ENCODE data around the gene CXXC5. TPM values are rescaled to one million over a fixed set of nuclear protein-coding genes. Genes with fewer than 3 reads are reported as not detected.
"Not testable (repeated sequence)": the region's sequence is repeated elsewhere in the genome, so short reads cannot be mapped to it uniquely, and the experiment has no call there.

The CXXC5 gene
- 1 to 10 TPM; 1.3 to 2.0 TPM for total RNA-seq

DNA sequence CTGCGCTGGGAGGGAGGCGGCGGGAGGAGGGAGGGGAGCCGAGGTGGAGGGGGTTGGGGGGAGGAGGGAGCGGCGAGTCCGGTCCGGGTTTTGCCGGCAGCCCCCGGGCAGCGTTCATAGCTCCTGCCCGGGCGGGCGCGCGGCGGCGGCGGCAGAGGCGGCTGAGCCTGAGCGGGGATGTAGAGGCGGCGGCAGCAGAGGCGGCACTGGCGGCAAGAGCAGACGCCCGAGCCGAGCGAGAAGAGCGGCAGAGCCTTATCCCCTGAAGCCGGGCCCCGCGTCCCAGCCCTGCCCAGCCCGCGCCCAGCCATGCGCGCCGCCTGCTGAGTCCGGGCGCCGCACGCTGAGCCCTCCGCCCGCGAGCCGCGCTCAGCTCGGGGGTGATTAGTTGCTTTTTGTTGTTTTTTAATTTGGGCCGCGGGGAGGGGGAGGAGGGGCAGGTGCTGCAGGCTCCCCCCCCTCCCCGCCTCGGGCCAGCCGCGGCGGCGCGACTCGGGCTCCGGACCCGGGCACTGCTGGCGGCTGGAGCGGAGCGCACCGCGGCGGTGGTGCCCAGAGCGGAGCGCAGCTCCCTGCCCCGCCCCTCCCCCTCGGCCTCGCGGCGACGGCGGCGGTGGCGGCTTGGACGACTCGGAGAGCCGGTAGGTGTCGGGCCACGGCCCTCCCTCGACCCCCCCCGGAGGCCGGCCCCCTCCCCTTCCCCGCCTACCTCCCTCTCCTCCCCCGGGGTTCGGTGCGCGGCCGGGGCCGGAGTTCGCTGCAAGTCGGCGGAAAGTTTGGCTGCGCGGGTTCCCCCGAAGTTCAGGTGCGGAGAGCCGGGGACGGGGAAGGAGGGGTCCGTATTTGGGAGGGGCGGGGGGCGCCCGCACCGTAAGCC, at the start of gene CXXC5:
TSS of gene CXXC5 (plus strand) at position 145 of the 877 bp plus-strand sequence. CDS start 32,175 bp downstream, outside the sequence.
- Mint-ChIP-seq H3K27me3 (peaks cover 63% of the 10 kb centered on the region), H3K9me3 (no peaks in the 10 kb centered on the region), H3K4me3 (peak within 1 kb of the TSS; percentile 54), H3K27ac (no peak within 1 kb of the TSS), H3K36me3 (no peaks in the 10 kb centered on the region), H3K4me1 (peaks cover 47% of the 10 kb centered on the region)
- DNase-seq: peak; percentile 78

DNA sequence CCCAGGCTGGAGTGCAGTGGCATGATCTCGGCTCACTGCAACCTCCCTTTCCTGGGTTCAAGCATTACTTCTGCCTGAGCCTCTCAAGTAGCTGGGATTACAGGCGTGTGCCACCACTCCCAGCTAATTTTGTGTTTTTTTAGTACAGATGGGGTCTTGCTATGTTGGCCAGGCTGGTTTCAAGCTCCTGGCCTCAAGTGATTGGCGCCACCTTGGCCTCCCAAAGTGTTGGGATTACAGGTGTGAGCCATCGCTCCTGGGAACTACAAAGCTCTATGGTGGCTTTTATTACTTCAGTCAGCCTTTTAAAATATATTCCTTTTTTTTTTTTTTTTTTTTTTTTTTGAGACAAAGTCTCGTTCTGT, 49.6 kb upstream of the CXXC5 start:
- DNase-seq, H3K9me3 Mint-ChIP-seq, H3K27ac Mint-ChIP-seq, H3K27me3 Mint-ChIP-seq, H3K4me3 Mint-ChIP-seq: not testable (repeated sequence)
- peaks cover 27% of the 10 kb centered on the region for H3K36me3 Mint-ChIP-seq
- H3K4me1 Mint-ChIP-seq: peaks cover 19% of the 10 kb centered on the region

DNA sequence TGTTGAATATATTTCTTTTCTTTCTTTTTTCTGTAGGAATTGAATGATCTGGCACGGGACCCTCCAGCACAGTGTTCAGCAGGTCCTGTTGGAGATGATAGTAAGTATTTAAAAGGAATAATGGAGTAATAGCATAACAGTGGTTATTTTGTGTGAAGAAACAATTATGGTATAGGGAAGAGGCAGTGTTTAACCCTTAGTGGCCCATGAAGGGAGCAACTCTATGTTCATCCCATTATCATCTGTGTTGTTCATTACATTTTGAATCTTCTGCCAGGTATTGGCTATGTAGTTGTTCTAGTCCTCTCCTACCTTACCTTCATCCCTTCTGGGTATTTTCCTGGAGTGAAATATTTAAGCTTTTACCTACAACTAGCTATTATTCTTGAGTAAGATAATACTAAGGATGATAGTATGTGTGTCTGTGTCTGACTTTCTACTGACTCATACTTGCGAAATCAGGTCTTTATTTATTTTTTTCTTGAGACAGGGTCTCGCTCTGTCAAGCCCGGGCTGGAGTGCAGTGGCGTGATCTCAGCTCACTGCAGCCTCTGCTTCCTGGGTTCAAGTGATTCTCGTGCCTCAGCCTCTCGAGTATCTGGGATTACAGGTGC, 47.7 kb upstream of the CXXC5 start:
- Mint-ChIP-seq H3K27me3 (no peaks in the 10 kb centered on the region), H3K27ac (no peak overlapping the region), H3K36me3 (peaks cover 22% of the 10 kb centered on the region), H3K9me3 (peaks cover 2% of the 10 kb centered on the region), H3K4me1 (peaks cover 19% of the 10 kb centered on the region), H3K4me3 (no peak overlapping the region)
- DNase-seq: no peak

DNA sequence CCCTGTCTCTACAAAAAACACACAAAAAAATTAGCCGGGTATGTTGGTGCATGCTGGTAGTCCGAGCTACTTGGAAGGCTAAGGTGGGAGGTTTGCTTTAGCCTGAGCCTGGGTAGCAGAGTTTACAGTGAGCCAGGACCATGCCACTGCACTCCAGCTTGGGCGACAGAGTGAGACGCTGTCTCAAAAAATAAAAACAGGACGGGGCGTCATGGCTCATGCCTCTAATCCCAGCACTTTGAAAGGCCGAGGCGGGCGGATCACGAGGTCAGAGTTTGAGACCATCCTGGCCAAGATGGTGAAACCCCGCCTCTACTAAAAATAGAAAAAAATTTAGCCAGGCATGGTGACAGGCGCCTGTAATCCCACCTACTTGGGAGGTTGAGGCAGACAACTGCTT, 46.7 kb upstream of the CXXC5 start:
- Mint-ChIP-seq H3K9me3 (peaks cover 2% of the 10 kb centered on the region), H3K27me3 (no peaks in the 10 kb centered on the region), H3K4me3 (no peak overlapping the region), H3K36me3 (peaks cover 24% of the 10 kb centered on the region), H3K4me1 (peaks cover 18% of the 10 kb centered on the region), H3K27ac (no peak overlapping the region)
- DNase-seq: no peak

DNA sequence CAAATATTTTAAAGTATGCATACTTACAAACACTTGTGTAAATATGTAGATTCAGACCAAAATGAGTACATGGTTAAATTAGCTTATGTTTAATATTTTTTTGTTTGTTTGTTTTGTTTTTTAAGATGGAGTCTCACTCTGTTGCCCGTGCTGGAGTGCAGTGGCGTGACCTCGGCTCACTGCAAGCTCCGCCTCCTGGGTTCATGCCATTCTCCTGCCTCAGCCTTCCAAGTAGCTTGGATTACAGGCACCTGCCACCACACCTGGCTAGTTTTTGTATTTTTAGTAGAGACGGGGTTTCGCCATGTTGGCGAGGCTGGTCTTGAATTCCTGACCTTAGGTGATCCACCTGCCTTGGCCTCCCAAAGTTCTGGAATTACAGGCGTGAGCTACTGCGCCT, 46.2 kb upstream of the CXXC5 start:
- not testable (repeated sequence) for H3K27me3 Mint-ChIP-seq, H3K27ac Mint-ChIP-seq, H3K4me3 Mint-ChIP-seq, DNase-seq, H3K9me3 Mint-ChIP-seq
- H3K36me3 Mint-ChIP-seq: peaks cover 24% of the 10 kb centered on the region
- H3K4me1 Mint-ChIP-seq: peaks cover 19% of the 10 kb centered on the region

DNA sequence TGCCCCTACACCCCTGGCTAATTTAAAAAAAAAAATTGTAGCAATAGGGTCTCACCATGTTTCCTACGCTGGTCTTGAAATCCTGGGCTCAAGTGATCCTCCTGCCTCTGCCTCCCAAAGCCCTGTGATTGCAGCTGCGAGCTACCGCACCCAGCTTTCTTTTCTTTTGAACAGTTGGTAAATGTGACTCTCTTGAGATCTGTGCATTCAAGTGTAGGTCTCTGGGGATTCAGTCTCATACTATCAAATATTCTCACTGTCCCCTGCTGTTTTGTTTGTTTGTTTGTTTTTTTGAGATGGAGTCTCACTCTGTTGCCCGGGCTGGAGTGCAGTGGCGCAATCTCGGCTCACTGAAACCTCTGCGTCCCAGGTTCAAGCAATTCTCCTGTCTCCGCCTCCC, 42.3 kb upstream of the CXXC5 start:
- H3K4me3 Mint-ChIP-seq: no peak overlapping the region
- peaks cover 22% of the 10 kb centered on the region for H3K36me3 Mint-ChIP-seq
- no peaks in the 10 kb centered on the region for H3K9me3 Mint-ChIP-seq
- no peak for DNase-seq
- H3K27ac Mint-ChIP-seq: peak overlapping the region; percentile 76
- peaks cover 20% of the 10 kb centered on the region for H3K4me1 Mint-ChIP-seq
- H3K27me3 Mint-ChIP-seq: no peaks in the 10 kb centered on the region

DNA sequence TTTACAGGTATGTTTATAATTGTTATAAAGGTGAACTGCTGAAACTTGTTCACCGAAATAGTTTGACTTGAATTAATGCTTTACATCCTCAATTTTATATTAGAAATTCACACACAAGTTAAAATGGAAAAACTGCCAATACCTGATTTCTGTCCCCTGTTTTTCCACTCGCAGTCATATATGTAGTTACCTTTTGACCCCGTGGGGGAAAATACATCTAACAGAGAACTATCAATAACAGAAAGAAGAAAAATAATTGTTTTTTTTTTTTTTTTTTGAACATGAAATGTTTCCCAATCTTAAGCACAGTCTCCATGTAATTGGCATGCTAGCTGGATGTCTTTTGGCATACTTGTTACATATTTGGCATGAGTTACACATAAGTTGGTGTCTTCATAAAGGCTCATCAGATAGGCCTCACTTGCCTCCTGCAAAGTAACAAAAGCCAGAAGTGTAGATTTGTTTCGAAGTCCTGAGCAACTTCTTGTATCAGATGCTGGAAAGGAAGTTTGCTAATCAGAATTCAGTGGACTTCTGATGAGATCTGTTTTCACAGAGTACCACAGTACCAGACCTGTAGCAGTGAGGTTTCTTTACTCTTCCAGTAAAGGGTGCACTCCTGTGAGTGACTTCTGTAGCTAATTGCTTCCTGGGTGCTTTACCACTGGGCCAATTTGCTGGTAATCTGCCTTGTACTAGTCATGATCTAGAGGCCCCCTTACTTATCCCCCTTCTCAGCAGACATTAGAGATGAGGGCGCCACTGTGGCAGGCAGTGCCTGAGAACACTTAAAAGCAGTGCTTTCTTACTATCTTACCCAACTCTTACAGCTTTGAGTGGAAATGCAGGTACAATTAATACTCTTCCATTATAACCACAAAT, 36.2 kb upstream of the CXXC5 start:
- Mint-ChIP-seq H3K4me3 (no peak overlapping the region), H3K36me3 (peaks cover 15% of the 10 kb centered on the region), H3K27ac (peak overlapping the region; percentile 58), H3K27me3 (no peaks in the 10 kb centered on the region), H3K9me3 (no peaks in the 10 kb centered on the region), H3K4me1 (peaks cover 38% of the 10 kb centered on the region)
- no peak for DNase-seq

DNA sequence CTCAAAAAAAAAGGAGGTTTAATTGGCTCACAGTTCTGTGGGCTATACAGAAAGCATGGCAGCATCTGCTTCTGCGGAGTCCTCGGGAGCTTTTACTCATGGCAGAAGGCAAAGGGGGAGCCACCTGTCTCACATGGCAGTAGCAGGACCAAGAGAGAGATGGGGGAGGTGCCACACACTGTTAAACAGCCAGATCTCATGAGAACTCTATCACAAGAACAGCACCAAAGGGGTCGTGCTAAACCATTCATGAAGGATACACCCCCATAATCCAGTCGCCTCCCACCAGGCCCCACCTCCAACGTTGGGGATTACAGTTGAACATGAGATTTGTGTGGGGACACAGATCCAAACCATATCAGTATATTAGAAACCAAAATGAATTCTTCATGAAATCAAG, 28.3 kb upstream of the CXXC5 start:
- Mint-ChIP-seq H3K36me3 (peaks cover 22% of the 10 kb centered on the region), H3K27ac (peak overlapping the region; percentile 67), H3K4me3 (no peak overlapping the region), H3K4me1 (peaks cover 6% of the 10 kb centered on the region), H3K27me3 (no peaks in the 10 kb centered on the region), H3K9me3 (no peaks in the 10 kb centered on the region)
- DNase-seq: no peak

DNA sequence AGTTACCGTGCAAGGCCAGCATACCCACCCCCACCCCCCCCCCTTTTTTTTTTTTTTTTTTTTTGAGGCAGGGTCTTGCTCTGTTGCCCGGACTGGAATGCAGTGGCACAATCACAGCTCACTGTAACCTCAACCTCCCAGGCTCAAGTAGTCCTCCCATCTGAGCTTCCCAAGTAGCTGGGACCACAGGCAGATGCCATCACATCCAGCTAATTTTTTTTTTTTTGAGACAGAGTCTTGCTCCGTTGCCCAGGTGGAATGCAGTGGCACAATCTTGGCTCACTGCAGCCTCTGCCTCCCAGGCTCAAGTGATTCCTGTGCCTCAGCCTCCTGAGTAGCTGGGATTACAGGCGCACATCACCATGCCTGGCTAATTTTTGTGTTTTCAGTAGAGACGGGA, 22.8 kb upstream of the CXXC5 start:
- not testable (repeated sequence) for H3K27me3 Mint-ChIP-seq, H3K4me3 Mint-ChIP-seq, DNase-seq, H3K27ac Mint-ChIP-seq, H3K4me1 Mint-ChIP-seq, H3K9me3 Mint-ChIP-seq
- peaks cover 26% of the 10 kb centered on the region for H3K36me3 Mint-ChIP-seq

DNA sequence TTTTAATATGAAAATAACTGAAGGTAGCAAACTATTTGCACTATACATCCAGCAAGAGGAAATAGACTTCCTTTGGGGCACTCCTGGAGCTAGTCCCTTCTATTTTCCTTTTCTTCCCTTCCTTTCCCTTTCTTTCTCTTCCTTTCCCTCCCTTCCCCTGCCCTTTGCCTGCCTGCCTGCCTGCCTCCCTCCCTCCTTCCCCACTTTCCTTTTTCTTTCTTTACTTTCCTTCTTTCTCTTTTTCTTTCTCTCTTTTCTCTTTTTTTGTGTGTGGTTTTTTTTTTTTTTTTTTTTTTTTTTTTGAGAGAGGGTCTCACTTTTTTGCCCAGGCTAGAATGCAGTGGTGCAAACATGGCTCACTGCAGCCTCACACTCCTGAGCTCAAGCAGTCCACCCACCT, 17.3 kb upstream of the CXXC5 start:
- H3K27ac Mint-ChIP-seq: no peak overlapping the region
- H3K36me3 Mint-ChIP-seq: peaks cover 8% of the 10 kb centered on the region
- H3K27me3 Mint-ChIP-seq: no peaks in the 10 kb centered on the region
- peaks cover 29% of the 10 kb centered on the region for H3K4me1 Mint-ChIP-seq
- H3K9me3 Mint-ChIP-seq: no peaks in the 10 kb centered on the region
- no peak overlapping the region for H3K4me3 Mint-ChIP-seq
- DNase-seq: no peak

DNA sequence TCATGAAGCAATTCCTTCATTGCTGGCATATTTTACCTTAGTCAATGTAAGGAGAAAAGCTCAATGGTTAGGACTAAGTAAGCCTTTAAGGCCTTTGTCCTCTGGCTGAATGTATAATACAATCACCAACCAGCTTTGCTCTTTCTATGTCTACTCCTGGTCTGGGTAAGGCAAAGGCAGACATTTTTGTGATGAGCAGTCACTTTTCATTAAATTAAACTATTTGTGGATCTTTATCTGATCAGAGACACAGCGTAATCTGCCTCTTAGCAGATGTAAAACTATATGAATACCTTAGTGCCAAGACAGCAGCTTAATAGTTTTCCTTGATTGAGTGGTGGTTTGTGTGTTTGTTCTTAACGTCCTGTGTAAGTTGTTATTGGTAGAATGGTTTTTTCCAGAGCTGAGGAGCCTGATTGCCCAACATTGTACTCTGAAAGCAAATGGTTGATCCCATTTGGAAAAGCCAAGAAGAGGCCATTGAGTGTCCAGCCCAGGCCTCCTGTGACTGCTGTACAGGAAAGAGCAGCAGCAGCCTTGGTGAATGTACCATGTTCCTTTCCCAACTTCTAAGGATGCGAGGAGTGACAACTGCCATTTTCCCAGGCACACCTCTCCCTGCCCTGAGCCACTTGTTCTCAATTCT, 16.5 kb upstream of the CXXC5 start:
- Mint-ChIP-seq H3K27ac (no peak overlapping the region), H3K27me3 (no peaks in the 10 kb centered on the region), H3K36me3 (peaks cover 7% of the 10 kb centered on the region), H3K9me3 (no peaks in the 10 kb centered on the region), H3K4me1 (peaks cover 37% of the 10 kb centered on the region), H3K4me3 (no peak overlapping the region)
- DNase-seq: no peak

DNA sequence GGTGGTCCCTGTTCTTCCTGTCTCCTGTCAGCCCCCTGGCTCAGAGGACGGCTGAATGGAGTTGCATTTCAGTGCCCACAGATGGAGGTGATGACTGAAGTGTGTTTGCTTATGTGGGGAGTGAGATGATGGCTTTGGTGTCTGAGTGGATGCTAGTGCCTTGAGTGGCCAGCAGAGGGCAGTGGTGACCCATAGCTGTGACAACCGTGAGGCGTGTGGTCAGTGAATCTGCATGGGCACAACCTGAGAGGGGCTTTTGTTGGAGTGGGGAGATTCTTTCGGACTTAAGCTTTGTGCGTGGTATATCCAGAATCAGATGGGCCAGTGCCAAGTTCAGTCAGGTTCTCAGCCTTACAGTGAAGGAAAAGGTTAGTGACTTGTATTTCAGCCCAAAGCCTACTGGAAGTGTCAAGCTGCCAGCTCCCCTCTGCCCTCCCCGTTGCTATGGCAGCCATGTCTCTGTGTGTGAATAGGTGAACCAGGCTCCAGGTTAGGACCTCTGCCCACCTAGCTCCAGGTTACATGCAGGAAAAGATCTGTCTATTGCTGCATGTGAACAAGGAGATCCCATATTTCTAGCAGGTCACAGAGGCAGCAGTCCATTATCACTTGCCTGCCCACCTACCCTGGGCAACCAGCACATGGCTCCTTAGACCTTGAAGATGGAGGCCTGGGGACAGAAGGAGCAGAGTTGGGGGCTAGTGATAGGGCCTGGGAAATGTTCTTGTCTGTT, 14.7 kb upstream of the CXXC5 start:
- Mint-ChIP-seq H3K4me1 (peaks cover 37% of the 10 kb centered on the region), H3K4me3 (no peak overlapping the region)

DNA sequence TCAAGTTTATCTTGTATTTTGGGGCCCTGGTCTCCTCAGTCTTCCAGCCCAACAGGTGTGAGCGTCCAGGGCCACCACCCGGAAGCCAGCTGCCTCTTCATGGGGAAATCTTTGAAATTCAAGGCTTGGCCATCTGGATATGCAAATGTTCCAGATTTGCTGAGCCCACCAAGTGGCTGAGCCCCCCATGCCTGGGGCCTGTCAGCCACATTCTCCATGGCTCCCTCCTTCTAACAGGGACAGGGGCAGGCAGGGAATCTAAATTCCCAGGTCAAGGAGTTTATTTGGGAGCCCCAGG, 14.2 kb upstream of the CXXC5 start:
- H3K36me3 Mint-ChIP-seq: peaks cover 3% of the 10 kb centered on the region
- no peaks in the 10 kb centered on the region for H3K27me3 Mint-ChIP-seq
- no peaks in the 10 kb centered on the region for H3K9me3 Mint-ChIP-seq
- no peak overlapping the region for H3K4me3 Mint-ChIP-seq
- peaks cover 39% of the 10 kb centered on the region for H3K4me1 Mint-ChIP-seq
- no peak overlapping the region for H3K27ac Mint-ChIP-seq
- no peak for DNase-seq

More for the DNA sequence above, 14.7 kb upstream of the CXXC5 start:
- Mint-ChIP-seq H3K9me3 (no peaks in the 10 kb centered on the region), H3K36me3 (peaks cover 3% of the 10 kb centered on the region), H3K27ac (peak overlapping the region; percentile 8), H3K27me3 (no peaks in the 10 kb centered on the region)
- peak; percentile 65 for DNase-seq

DNA sequence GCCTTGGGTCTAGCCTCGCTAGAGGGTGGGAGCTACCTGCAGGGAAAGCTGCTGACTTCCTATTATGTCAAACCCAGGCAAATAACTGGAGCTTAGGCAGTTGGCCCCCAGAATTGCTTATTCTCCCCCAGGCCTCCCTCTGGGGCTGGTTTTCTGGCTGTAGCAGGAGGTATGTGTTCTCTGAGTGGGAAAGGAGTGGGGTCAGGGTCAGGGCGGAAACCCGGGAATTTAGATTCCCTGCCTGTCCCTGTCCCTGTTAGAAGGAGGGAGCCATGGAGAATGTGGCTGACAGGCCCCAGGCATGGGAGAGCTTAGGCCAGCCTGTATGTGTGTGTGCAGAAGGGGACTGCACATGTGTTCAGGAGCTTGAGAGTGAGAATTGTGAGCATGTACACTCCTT, 13.6 kb upstream of the CXXC5 start:
- Mint-ChIP-seq H3K9me3 (no peaks in the 10 kb centered on the region), H3K36me3 (peaks cover 3% of the 10 kb centered on the region), H3K4me3 (no peak overlapping the region), H3K27me3 (no peaks in the 10 kb centered on the region), H3K27ac (peak overlapping the region; percentile 43), H3K4me1 (peaks cover 39% of the 10 kb centered on the region)
- DNase-seq: no peak
